ENCODE results near the gene ODF2. TPM values are rescaled to one million over a fixed set of nuclear protein-coding genes. Genes with fewer than 3 reads are reported as not detected.

Gene ODF2
- total and polyA plus RNA-seq, 2 experiments from 2014 or later = 17.5 to 26.9 TPM

DNA sequence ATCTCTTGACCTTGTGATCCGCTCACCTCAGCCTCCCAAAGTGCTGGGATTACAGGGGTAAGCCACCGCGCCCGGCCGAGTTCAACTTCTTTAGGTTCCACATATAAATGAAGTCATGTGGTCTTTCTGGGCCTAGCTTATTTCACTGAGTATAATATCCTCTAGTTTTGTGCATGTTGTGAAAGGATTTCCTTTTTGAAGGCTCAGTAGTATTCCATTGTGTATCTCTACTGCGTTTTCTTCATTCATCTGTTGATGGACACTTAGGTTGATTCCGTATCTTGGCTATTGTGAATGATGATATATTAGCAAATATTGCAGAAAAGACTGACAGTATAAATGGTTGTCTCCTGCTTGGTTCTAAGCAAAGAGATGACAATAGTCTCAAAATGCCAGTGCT, 20.1 kb downstream of the ODF2 start (continued):
- TF ChIP-seq, protein P1, sequence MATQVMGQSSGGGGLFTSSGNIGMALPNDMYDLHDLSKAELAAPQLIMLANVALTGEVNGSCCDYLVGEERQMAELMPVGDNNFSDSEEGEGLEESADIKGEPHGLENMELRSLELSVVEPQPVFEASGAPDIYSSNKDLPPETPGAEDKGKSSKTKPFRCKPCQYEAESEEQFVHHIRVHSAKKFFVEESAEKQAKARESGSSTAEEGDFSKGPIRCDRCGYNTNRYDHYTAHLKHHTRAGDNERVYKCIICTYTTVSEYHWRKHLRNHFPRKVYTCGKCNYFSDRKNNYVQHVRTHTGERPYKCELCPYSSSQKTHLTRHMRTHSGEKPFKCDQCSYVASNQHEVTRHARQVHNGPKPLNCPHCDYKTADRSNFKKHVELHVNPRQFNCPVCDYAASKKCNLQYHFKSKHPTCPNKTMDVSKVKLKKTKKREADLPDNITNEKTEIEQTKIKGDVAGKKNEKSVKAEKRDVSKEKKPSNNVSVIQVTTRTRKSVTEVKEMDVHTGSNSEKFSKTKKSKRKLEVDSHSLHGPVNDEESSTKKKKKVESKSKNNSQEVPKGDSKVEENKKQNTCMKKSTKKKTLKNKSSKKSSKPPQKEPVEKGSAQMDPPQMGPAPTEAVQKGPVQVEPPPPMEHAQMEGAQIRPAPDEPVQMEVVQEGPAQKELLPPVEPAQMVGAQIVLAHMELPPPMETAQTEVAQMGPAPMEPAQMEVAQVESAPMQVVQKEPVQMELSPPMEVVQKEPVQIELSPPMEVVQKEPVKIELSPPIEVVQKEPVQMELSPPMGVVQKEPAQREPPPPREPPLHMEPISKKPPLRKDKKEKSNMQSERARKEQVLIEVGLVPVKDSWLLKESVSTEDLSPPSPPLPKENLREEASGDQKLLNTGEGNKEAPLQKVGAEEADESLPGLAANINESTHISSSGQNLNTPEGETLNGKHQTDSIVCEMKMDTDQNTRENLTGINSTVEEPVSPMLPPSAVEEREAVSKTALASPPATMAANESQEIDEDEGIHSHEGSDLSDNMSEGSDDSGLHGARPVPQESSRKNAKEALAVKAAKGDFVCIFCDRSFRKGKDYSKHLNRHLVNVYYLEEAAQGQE (IDR thresholded peaks at IDR 0.05; ENCODE audit: unreplicated experiment) = no peak
- TF ChIP-seq POLR2AphosphoS5 (IDR thresholded peaks at IDR 0.05; ENCODE audit: low read depth) = no peak
- no peak for TF ChIP-seq CREB1 (CRISPR knock-in tag; IDR thresholded peaks at IDR 0.05; ENCODE audit: low read depth)
- no peak for TF ChIP-seq EZH2phosphoT487 (IDR thresholded peaks at IDR 0.05; ENCODE audit: unreplicated experiment)
- TF ChIP-seq, protein P2, sequence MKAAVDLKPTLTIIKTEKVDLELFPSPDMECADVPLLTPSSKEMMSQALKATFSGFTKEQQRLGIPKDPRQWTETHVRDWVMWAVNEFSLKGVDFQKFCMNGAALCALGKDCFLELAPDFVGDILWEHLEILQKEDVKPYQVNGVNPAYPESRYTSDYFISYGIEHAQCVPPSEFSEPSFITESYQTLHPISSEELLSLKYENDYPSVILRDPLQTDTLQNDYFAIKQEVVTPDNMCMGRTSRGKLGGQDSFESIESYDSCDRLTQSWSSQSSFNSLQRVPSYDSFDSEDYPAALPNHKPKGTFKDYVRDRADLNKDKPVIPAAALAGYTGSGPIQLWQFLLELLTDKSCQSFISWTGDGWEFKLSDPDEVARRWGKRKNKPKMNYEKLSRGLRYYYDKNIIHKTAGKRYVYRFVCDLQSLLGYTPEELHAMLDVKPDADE (IDR thresholded peaks at IDR 0.05) = no peak
- no peak for TF ChIP-seq STAT1 (IDR thresholded peaks at IDR 0.05; ENCODE audit: unreplicated experiment)

DNA sequence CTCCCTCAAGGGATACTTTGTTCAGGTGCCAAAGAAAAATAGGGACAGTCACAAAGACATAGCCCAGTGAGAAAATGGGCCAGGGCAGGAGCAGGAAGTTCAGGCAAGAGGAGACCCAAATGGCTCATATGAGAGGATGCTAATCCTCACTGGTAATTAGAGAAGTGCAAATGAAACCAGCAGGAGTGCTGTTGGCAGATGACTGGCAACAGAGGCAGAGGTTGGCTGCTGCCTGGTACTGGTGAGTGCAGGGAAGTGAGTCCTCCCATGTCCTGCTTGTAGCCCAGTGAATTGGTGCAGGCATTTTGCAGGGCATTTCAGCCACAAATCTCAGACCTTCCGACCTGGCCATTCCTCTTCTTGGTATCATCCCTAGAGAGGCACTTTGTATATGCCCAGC, 23.5 kb downstream of the ODF2 start:
- H3K27me3 Mint-ChIP-seq (ENCODE audit: insufficient read depth, low read depth, poor library complexity) = no peaks in the 10 kb centered on the region
- ATAC-seq (peak; percentile 51; the same call in 2 of the 3 replicates), DNase-seq (ENCODE audit: low spot score) (no peak)
- no peaks in the 10 kb centered on the region for H3K9me3 Mint-ChIP-seq
- H3K4me2 ChIP-seq = no peak overlapping the region
- no peaks in the 10 kb centered on the region for H3K27me3 ChIP-seq (ENCODE audit: insufficient read depth)
- no peaks in the 10 kb centered on the region for H3K4me1 ChIP-seq (ENCODE audit: insufficient read depth)
- H3K4me3 Mint-ChIP-seq = no peak overlapping the region
- peaks cover 8% of the 10 kb centered on the region for H3K4me1 Mint-ChIP-seq
- no peak overlapping the region for H2AFZ ChIP-seq
- no peak overlapping the region for H3K27ac Mint-ChIP-seq
- H3K4me3 ChIP-seq = no peak overlapping the region
- peaks cover 25% of the 10 kb centered on the region for H3K36me3 Mint-ChIP-seq (ENCODE audit: low read depth)
- no peaks in the 10 kb centered on the region for H3K9me2 ChIP-seq (ENCODE audit: insufficient read depth)
- no peak overlapping the region for H3K27ac ChIP-seq (ENCODE audit: low read depth)
- peaks cover 3% of the 10 kb centered on the region; the same call in 1 of the 2 replicates for H4K20me1 ChIP-seq (replicated peaks; ENCODE audit: insufficient read depth)
- no peaks in the 10 kb centered on the region for H3K79me2 ChIP-seq (replicated peaks; ENCODE audit: insufficient read depth)
- H3K36me3 ChIP-seq (ENCODE audit: insufficient read depth) = peaks cover 10% of the 10 kb centered on the region; the same call in 1 of the 2 replicates
- H3F3A ChIP-seq (replicated peaks; ENCODE audit: low read depth) = 0 out of 2 replicates have a peak, but pooled peaks cover 5% of the 10 kb centered on the region
- TF ChIP-seq, protein P1 (IDR thresholded peaks at IDR 0.05; ENCODE audit: unreplicated experiment) = no peak
- TF ChIP-seq, protein P3, sequence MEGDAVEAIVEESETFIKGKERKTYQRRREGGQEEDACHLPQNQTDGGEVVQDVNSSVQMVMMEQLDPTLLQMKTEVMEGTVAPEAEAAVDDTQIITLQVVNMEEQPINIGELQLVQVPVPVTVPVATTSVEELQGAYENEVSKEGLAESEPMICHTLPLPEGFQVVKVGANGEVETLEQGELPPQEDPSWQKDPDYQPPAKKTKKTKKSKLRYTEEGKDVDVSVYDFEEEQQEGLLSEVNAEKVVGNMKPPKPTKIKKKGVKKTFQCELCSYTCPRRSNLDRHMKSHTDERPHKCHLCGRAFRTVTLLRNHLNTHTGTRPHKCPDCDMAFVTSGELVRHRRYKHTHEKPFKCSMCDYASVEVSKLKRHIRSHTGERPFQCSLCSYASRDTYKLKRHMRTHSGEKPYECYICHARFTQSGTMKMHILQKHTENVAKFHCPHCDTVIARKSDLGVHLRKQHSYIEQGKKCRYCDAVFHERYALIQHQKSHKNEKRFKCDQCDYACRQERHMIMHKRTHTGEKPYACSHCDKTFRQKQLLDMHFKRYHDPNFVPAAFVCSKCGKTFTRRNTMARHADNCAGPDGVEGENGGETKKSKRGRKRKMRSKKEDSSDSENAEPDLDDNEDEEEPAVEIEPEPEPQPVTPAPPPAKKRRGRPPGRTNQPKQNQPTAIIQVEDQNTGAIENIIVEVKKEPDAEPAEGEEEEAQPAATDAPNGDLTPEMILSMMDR (conservative IDR thresholded peaks at IDR 0.05; ENCODE audit: low read depth in 2 of 2) = no peak
- no peak for TF ChIP-seq NANOG (IDR thresholded peaks at IDR 0.05; ENCODE audit: borderline replicate concordance)
- TF ChIP-seq STAT1 (IDR thresholded peaks at IDR 0.05; ENCODE audit: unreplicated experiment) = no peak
- TF ChIP-seq, protein P2 (IDR thresholded peaks at IDR 0.05) = no peak
- TF ChIP-seq EZH2 (IDR thresholded peaks at IDR 0.05; ENCODE audit: low read depth, unreplicated experiment) = no peak
- no peak for TF ChIP-seq ZNF331 (CRISPR knock-in tag; IDR thresholded peaks at IDR 0.05; ENCODE audit: low read depth)
- TF ChIP-seq CREB1 (CRISPR knock-in tag; IDR thresholded peaks at IDR 0.05; ENCODE audit: low read depth) = no peak
- TF ChIP-seq ZNF114 (CRISPR knock-in tag; IDR thresholded peaks at IDR 0.05) = no peak

Data from GM23338 (cell line).